Superior temporal gyrus (tissue), 1 donor: ENCODE data around the gene MMP15.
"Not testable (repeated sequence)": the region's sequence is repeated elsewhere in the genome, so short reads cannot be mapped to it uniquely, and the experiment has no call there.

Source experiments
- DNase-seq: peaks from one replicate; pipeline ENCODE4 v3.0.0-alpha.2; 2016; ENCODE audit errors: extremely low spot score

Gene MMP15

GRCh38 chr16:58025351-58026138 is at the start of gene MMP15:
TSS of gene MMP15 (plus strand) at chr16:58025754. CDS start at chr16:58026351, 597 bp downstream.
- peak; percentile 59 for DNase-seq

GRCh38 chr16:57976331-57976796 is 49.2 kb upstream of the MMP15 start:
- peak; percentile 86 for DNase-seq

- no peak for DNase-seq
Observed at GRCh38 chr16:57977418-57978069, 48.0 kb upstream of the MMP15 start.

GRCh38 chr16:57978070-57978465 is 47.5 kb upstream of the MMP15 start:
- not testable (repeated sequence) for DNase-seq

- no peak for DNase-seq
Observed at GRCh38 chr16:57979006-57979585, 46.5 kb upstream of the MMP15 start.

GRCh38 chr16:57981636-57982035 is 43.9 kb upstream of the MMP15 start:
- DNase-seq = no peak

- no peak for DNase-seq
Observed at GRCh38 chr16:57982385-57982784, 43.2 kb upstream of the MMP15 start.

GRCh38 chr16:57984443-57985203 is 40.9 kb upstream of the MMP15 start:
- DNase-seq = no peak

GRCh38 chr16:57985204-57986181 is 40.1 kb upstream of the MMP15 start:
- DNase-seq = no peak

- no peak for DNase-seq
Observed at GRCh38 chr16:57986196-57986595, 39.4 kb upstream of the MMP15 start.

GRCh38 chr16:57987441-57988177 is 37.9 kb upstream of the MMP15 start:
- no peak for DNase-seq

GRCh38 chr16:57988929-57989328 is 36.6 kb upstream of the MMP15 start:
- DNase-seq = no peak

- DNase-seq = no peak
Observed at GRCh38 chr16:57991551-57992059, 33.9 kb upstream of the MMP15 start.

GRCh38 chr16:57992084-57992483 is 33.5 kb upstream of the MMP15 start:
- DNase-seq = no peak

GRCh38 chr16:57993438-57993837 is 32.1 kb upstream of the MMP15 start:
- no peak for DNase-seq

- no peak for DNase-seq
Observed at GRCh38 chr16:57993897-57994296, 31.7 kb upstream of the MMP15 start.

GRCh38 chr16:57994361-57994760 is 31.2 kb upstream of the MMP15 start:
- DNase-seq = no peak

- no peak for DNase-seq
Observed at GRCh38 chr16:57994778-57995177, 30.8 kb upstream of the MMP15 start.

GRCh38 chr16:57995721-57996405 is 29.7 kb upstream of the MMP15 start:
- no peak for DNase-seq
